Neutrophil (primary cell): ENCODE measurements around the gene ELF1.

Experiments used
- H3K27ac ChIP-seq: fragments of 200-600 bp; sonication (generic); 2 replicates; pipeline ENCODE4 v1.5.1; 2016; ENCODE audit warnings: mild to moderate bottlenecking, moderate library complexity
- H3K27me3 ChIP-seq: fragments of 200-600 bp; sonication (generic); 2 replicates; pipeline ENCODE4 v1.6.0; 2016; ENCODE audit warnings: mild to moderate bottlenecking
- H3K36me3 ChIP-seq: fragments of 200-600 bp; sonication (generic); 2 replicates; pipeline ENCODE4 v1.5.1; 2017
- H3K4me1 ChIP-seq, 2 experiments: fragments of 200-600 bp in 1 of 2; sonication (generic) in 1 of 2; 1 replicate in 1 of 2; 2 replicates in 1 of 2; pipeline versions ENCODE4 v1.5.1 to v1.6.1; 2013 to 2016; ENCODE audit warnings: low read depth in 1 of 2, low read length in 1 of 2, mild to moderate bottlenecking in 1 of 2, moderate library complexity in 1 of 2; ENCODE audit not compliant: control insufficient read depth in 1 of 2, insufficient read depth in 1 of 2
- H3K4me3 ChIP-seq, 2 experiments: fragments of 200-600 bp in 1 of 2; sonication (generic) in 1 of 2; 1 replicate in 1 of 2; 2 replicates in 1 of 2; pipeline ENCODE4 v1.5.1; 2013 to 2016; ENCODE audit warnings: low read depth in 1 of 2, low read length in 1 of 2, mild to moderate bottlenecking in 1 of 2, moderate library complexity in 1 of 2
- H3K9me3 ChIP-seq: fragments of 200-600 bp; sonication (generic); 2 replicates; pipeline ENCODE4 v1.5.1; 2016
- CTCF ChIP-seq: fragments of 200-600 bp; sonication (generic); IDR thresholded peaks from 2 replicates; pipeline ENCODE4 v1.5.1; 2016; ENCODE audit warnings: antibody characterized with exemption

ELF1 gene

GRCh38 chr13:41034881-41035280 lies 15.8 kb upstream of the ELF1 start:
- Histone ChIP-seq H3K27ac (peak overlapping the region; percentile 41), H3K4me1 (peaks cover 12 to 19% of the 10 kb centered on the region in 2 experiments), H3K9me3 (no peaks in the 10 kb centered on the region), H3K27me3 (no peaks in the 10 kb centered on the region), H3K4me3 (no peak overlapping the region), H3K36me3 (no peaks in the 10 kb centered on the region)
- TF ChIP-seq CTCF, result no peak

DNA sequence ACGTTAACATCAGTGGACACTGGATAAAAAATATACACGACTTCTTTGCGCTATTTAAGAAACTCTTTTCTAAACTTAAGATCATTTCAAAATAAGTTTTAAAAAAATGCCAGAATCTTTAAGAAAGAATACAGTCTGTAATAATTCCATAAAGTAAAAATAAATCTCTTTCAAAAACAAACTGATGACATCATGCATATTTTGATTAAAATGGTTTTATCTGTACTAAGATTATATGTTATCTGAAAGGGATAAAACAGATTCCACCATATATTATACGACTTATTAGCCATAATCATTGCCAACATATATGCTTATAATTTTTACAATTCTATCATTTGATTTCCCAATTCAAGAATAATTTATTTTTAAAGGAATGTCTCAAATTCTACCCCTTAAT lies 15.3 kb upstream of the ELF1 start:
- no peak for TF ChIP-seq CTCF
- no peak overlapping the region for H3K27ac ChIP-seq
- peaks cover 12 to 19% of the 10 kb centered on the region in 2 experiments for H3K4me1 ChIP-seq
- H3K36me3 ChIP-seq, result no peaks in the 10 kb centered on the region
- no peaks in the 10 kb centered on the region for H3K9me3 ChIP-seq
- no peak overlapping the region for H3K4me3 ChIP-seq
- H3K27me3 ChIP-seq, result no peaks in the 10 kb centered on the region

DNA sequence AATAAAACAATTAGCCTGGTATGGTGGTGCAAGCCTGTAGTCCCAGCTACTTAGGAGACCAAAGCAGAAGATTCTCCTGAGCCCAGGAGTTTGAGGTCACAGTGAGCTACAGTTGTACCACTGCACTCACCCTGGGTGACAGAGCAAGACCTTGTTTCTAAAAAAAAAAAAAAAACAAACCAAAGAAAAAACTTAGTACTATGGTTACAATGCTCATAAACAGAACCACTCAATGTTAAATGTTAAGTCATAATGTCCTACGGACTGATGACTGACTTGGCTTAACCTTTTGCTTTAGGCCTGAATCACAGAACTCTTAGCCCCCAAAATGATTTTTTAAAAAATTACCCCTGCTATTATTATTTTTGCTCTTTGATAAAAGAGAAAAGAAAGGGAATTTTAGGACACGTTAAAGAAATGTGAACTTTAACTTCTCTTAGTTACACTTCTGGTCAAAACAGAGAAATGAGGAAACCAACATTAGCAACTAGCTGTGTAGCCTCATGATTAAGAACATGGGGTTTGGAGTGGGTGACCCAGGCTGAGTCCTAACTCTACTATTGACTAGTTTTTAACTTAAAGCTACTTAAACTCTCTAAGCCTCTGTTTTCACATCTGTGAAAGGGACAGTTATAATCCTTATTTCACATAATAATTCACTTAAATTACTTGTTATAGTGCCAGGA lies 13.7 kb upstream of the ELF1 start:
- H3K4me3 ChIP-seq, result no peak overlapping the region
- H3K27ac ChIP-seq, result peak overlapping the region; percentile 23
- no peaks in the 10 kb centered on the region for H3K36me3 ChIP-seq
- H3K27me3 ChIP-seq, result no peaks in the 10 kb centered on the region
- peaks cover 12 to 19% of the 10 kb centered on the region in 2 experiments for H3K4me1 ChIP-seq
- no peaks in the 10 kb centered on the region for H3K9me3 ChIP-seq
- no peak for TF ChIP-seq CTCF

DNA sequence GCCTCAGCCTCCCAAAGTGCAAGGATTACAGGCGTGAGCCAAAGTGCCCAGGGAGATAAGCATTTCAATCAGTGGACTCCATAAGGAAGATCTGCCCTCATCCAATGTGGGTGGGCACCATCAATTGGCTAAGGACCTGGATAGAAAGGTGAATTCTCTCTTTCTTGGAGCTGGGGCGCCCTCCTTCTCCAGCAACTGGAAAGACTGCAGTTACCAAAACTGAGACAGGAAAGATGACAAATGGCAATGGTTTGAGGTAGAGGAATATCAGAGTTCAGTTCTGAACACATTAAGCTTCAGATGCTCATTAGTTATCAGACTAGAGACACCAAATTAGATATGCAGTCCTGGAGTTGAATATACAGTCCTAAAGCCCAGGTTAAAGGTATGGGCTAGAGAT lies 10.5 kb upstream of the ELF1 start:
- Histone ChIP-seq H3K4me3 (no peak overlapping the region), H3K9me3 (no peaks in the 10 kb centered on the region), H3K27me3 (no peaks in the 10 kb centered on the region), H3K36me3 (no peaks in the 10 kb centered on the region), H3K4me1 (peaks cover 12 to 13% of the 10 kb centered on the region in 2 experiments), H3K27ac (no peak overlapping the region)
- no peak for TF ChIP-seq CTCF

DNA sequence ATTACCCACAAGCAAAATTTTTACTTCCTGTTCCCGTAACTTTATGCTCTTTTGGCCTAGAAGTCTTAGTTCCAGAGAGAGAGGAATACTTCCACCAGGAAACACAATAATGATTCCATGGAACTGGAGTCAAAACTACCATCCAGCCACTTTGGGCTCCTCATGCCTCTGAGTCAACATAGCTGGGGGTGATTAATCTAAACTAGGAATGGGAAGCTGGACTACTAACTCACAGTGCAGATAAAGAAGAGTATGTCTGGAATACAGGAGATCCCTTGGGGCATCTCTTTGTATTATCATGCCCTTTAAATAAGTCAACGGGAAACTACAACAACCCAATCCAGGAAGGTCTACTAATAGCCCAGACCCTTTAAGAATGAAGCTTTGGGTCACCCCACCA lies 8.9 kb upstream of the ELF1 start:
- H3K9me3 ChIP-seq, result no peaks in the 10 kb centered on the region
- no peak overlapping the region for H3K4me3 ChIP-seq
- H3K27me3 ChIP-seq, result no peaks in the 10 kb centered on the region
- peaks cover 0 to 5% of the 10 kb centered on the region in 2 experiments for H3K4me1 ChIP-seq
- no peaks in the 10 kb centered on the region for H3K36me3 ChIP-seq
- no peak for TF ChIP-seq CTCF
- H3K27ac ChIP-seq, result peak overlapping the region; percentile 7
